Upper lobe of left lung (tissue), 6 donors: ENCODE data around the gene CACNA2D2. TPM values are rescaled to one million over a fixed set of nuclear protein-coding genes. Genes with fewer than 3 reads are reported as not detected.

ENCODE experiments used
- ATAC-seq, 2 donors: fragments of 200-7000 bp; cut with Tn5 transposase; one replicate each; pipeline ENCODE4 v1.9.1; 2022; ENCODE audit warnings: mild to moderate bottlenecking in 2 of 2, moderate library complexity in 2 of 2; ENCODE audit not compliant: low FRiP score in 2 of 2
- DNase-seq, 2 donors: peaks; one replicate each; pipeline ENCODE4 v3.0.0-alpha.2; 2019 to 2020
- H3K27ac ChIP-seq, 4 donors: fragments of 200-600 bp; sonication (generic); one replicate each; pipeline ENCODE4 v1.5.1; 2016 to 2019
- H3K27me3 ChIP-seq, 4 donors: fragments of 200-600 bp; sonication (generic); one replicate each; pipeline ENCODE4 v1.5.1; 2017 to 2019
- H3K36me3 ChIP-seq, 4 donors: fragments of 200-600 bp; sonication (generic); one replicate each; pipeline ENCODE4 v1.5.1; 2016 to 2019
- H3K4me1 ChIP-seq, 4 donors: fragments of 200-600 bp; sonication (generic); one replicate each; pipeline ENCODE4 v1.5.1; 2018 to 2019
- H3K4me3 ChIP-seq, 4 donors: fragments of 200-600 bp; sonication (generic); one replicate each; pipeline ENCODE4 v1.5.1; 2017 to 2019; ENCODE audit warnings: mild to moderate bottlenecking in 2 of 4, moderate library complexity in 1 of 4
- H3K9me3 ChIP-seq, 4 donors: fragments of 200-600 bp; sonication (generic); one replicate each; pipeline ENCODE4 v1.5.1; 2018 to 2019
- CTCF ChIP-seq, 6 experiments: fragments of 450-650 bp in 4 of 6; fragments of 200-600 bp in 2 of 6; sonication (generic) in 2 of 6; IDR thresholded peaks; one replicate each; pipeline ENCODE4 v1.5.1; 2016 to 2019; ENCODE audit warnings: antibody characterized with exemption in 6 of 6
- EP300 ChIP-seq, 4 donors: sonication (generic); formaldehyde crosslinking; IDR thresholded peaks; one replicate each; pipeline ENCODE4 v1.5.1; 2017; ENCODE audit warnings: antibody characterized with exemption in 4 of 4, control low read depth in 2 of 4
- POLR2A ChIP-seq, 4 donors: fragments of 450-650 bp; IDR thresholded peaks; one replicate each; pipeline ENCODE4 v1.5.1; 2016 to 2017; ENCODE audit warnings: antibody characterized with exemption in 4 of 4, mild to moderate bottlenecking in 2 of 4
- POLR2AphosphoS5 ChIP-seq, 2 donors: sonication (generic); formaldehyde crosslinking; IDR thresholded peaks; one replicate each; pipeline ENCODE4 v1.5.1; 2017; ENCODE audit warnings: antibody characterized with exemption in 2 of 2
- WGBS, 2 donors: methylation state at CpG; one replicate each; pipeline ENCODE4 v1.1.5; 2017 to 2018; 5-methylcytosine and 5-hydroxymethylcytosine counted together
- total RNA-seq, 6 donors: library from RNA; depleted of rRNA in 4 of 6; stranded (reverse); fragments of >200 nt in 4 of 6; gene quantifications; one replicate each; pipeline versions ENCODE4 v1.1.0 to v1.2.1, GENCODE V29; 2016 to 2021
- donor health status: DM: no; HTN: no; CAD: no; lungs with moderate emphysema.
- donor health status: DM: no; HTN: yes; CAD: no; lungs with severe emphysema.

Gene CACNA2D2
- total RNA-seq, 6 donors from 2014 or later, result 71.5 to 213 (median 113) TPM

- Histone ChIP-seq H3K27me3 (no peaks in the 10 kb centered on the region), H3K27ac (no peak overlapping the region), H3K9me3 (no peaks in the 10 kb centered on the region), H3K4me3 (peak overlapping the region in 3 of 4 donors; percentile 31 to 45 (median 41)), H3K4me1 (peaks cover 33 to 60% (median 43%) of the 10 kb centered on the region in 4 donors), H3K36me3 (peaks cover 0 to 15% (median 13%) of the 10 kb centered on the region in 4 donors)
- ATAC-seq (no peak), DNase-seq (no peak)
- TF ChIP-seq POLR2AphosphoS5 (IDR thresholded peaks at IDR 0.05) (no peak), CTCF (IDR thresholded peaks at IDR 0.05) (no peak), EP300 (IDR thresholded peaks at IDR 0.05) (no peak), POLR2A (IDR thresholded peaks at IDR 0.05) (no peak)
- WGBS, 2 donors, result 86 to 87% methylated on average over 2 to 8 of the region's 8 CpGs
These were observed 158.4 kb downstream of the CACNA2D2 start for GRCh38 chr3:50345008-50345407.

GRCh38 chr3:50342813-50343633, 160.4 kb downstream of the CACNA2D2 start:
- no peak overlapping the region for H3K4me3 ChIP-seq
- no peaks in the 10 kb centered on the region for H3K9me3 ChIP-seq
- DNase-seq, result peak in 1 of 2 donors; percentile 34
- H3K36me3 ChIP-seq, result peaks cover 0 to 7% (median 6%) of the 10 kb centered on the region in 4 donors
- 90 to 97% methylated on average over 6 to 13 of the region's 13 CpGs for WGBS, 2 donors
- no peak for ATAC-seq
- no peak overlapping the region for H3K27ac ChIP-seq
- H3K4me1 ChIP-seq, result peaks cover 41 to 63% (median 52%) of the 10 kb centered on the region in 4 donors
- TF ChIP-seq CTCF (IDR thresholded peaks at IDR 0.05), result no peak
- TF ChIP-seq POLR2A (IDR thresholded peaks at IDR 0.05), result no peak
- H3K27me3 ChIP-seq, result no peaks in the 10 kb centered on the region

- ATAC-seq, result no peak
- 91 to 93% methylated on average over 10 to 12 of the region's 13 CpGs for WGBS, 2 donors
- DNase-seq, result peak in 1 of 2 donors; percentile 40
- no peaks in the 10 kb centered on the region for H3K9me3 ChIP-seq
- H3K4me3 ChIP-seq, result no peak overlapping the region
- peak overlapping the region in 1 of 4 donors; percentile 97 for H3K27ac ChIP-seq
- no peak for TF ChIP-seq EP300 (IDR thresholded peaks at IDR 0.05)
- TF ChIP-seq POLR2A (IDR thresholded peaks at IDR 0.05), result no peak
- no peak for TF ChIP-seq CTCF (IDR thresholded peaks at IDR 0.05)
- peaks cover 37 to 61% (median 54%) of the 10 kb centered on the region in 4 donors for H3K4me1 ChIP-seq
- H3K27me3 ChIP-seq, result no peaks in the 10 kb centered on the region
- no peaks in the 10 kb centered on the region for H3K36me3 ChIP-seq
These were observed 161.3 kb downstream of the CACNA2D2 start for GRCh38 chr3:50341996-50342650.

- Histone ChIP-seq H3K27me3 (no peaks in the 10 kb centered on the region), H3K36me3 (no peaks in the 10 kb centered on the region), H3K4me1 (peaks cover 37 to 60% (median 55%) of the 10 kb centered on the region in 4 donors), H3K4me3 (peak overlapping the region in 3 of 4 donors; percentile 53 to 75 (median 74)), H3K9me3 (no peaks in the 10 kb centered on the region), H3K27ac (peak overlapping the region; percentile 92 to 99 (median 96))
- TF ChIP-seq POLR2A (IDR thresholded peaks at IDR 0.05) (no peak), POLR2AphosphoS5 (IDR thresholded peaks at IDR 0.05) (no peak), EP300 (IDR thresholded peaks at IDR 0.05) (no peak), CTCF (IDR thresholded peaks at IDR 0.05) (no peak)
- 96 to 100% methylated on average over 6 to 9 of the region's 9 CpGs for WGBS, 2 donors
- ATAC-seq, result no peak
- peak in 1 of 2 donors; percentile 38 for DNase-seq
These were observed 161.9 kb downstream of the CACNA2D2 start for GRCh38 chr3:50341537-50341936.
